SH-SY5Y (cell line): ENCODE data around the gene EYA4.

Source experiments
- GATA2 ChIP-seq: IDR thresholded peaks from 2 replicates; pipeline ENCODE4 v1.6.1; 2011; ENCODE audit warnings: mild to moderate bottlenecking, low read depth, low read length
- GATA3 ChIP-seq: IDR thresholded peaks from 2 replicates; pipeline ENCODE4 v1.6.1; 2011; ENCODE audit warnings: low read depth, mild to moderate bottlenecking, low read length, moderate library complexity

DNA sequence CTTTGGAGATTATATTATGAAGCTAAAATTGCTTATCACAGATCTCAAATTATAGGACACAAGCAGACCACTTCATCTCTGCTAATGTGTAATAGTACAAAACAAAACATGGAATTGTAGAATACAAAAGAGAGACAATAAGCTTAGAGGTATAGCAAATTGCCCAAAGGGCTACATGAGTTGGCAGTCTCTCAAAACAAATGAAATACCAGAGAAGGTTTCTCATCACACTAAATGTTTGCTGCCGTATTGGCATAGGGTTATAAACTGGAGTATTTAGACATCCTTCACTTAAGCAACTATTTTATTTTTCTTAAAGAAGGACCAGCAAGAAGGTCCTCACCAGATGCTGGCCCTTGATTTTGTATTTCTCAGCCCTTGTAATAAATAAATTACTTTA lies 5.9 kb upstream of the EYA4 start:
- TF ChIP-seq GATA2: no peak
- TF ChIP-seq GATA3: no peak
